ENCODE data around the gene PTH1R. TPM values are rescaled to one million over a fixed set of nuclear protein-coding genes. Genes with fewer than 3 reads are reported as not detected.

Gene PTH1R
- total RNA-seq, 1 experiment from 2014 or later = 0.32 TPM

DNA sequence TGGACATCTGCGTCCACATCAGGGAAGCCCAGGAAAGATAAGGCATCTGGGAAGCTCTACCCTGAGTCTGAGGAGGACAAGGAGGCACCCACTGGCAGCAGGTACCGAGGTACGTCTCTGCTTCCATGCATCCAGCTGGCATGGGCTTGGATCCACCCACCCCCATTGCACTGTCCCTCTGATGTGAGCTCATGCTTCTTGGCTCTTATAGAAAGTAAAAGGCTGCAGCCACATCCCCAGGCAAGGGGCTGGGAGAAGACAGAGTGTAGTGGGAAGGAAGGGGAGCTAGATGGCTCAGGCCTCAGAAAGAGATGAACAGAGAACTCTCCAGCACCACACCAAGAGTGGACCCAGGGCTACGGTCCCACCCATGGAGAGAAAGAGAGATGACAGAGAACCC, 18.2 kb downstream of the PTH1R start:
- no TSS peak for BruUV-seq (replicated peaks)

More for the DNA sequence above, 18.2 kb downstream of the PTH1R start:
- POLR2A ChIA-PET = no interaction called here
- Histone ChIP-seq H3K4me3 (replicated peaks in 1 of 2; ENCODE audit: low read depth in 1 of 2, low read length in 2 of 2) (no peak overlapping the region), H4K20me1 (ENCODE audit: insufficient read depth) (no peaks in the 10 kb centered on the region), H3K79me2 (ENCODE audit: insufficient read depth, low read length) (no peaks in the 10 kb centered on the region), H3K27ac (ENCODE audit: low read depth, low read length) (no peak overlapping the region), H3K9ac (ENCODE audit: low read length) (no peak overlapping the region), H3K36me3 (ENCODE audit: control insufficient read depth in 1 of 2, insufficient read depth in 2 of 2, low read length in 2 of 2) (no peaks in the 10 kb centered on the region), H3K9me2 (ENCODE audit: insufficient read depth) (no peaks in the 10 kb centered on the region), H3K27me3 (ENCODE audit: insufficient read depth, low read length) (no peaks in the 10 kb centered on the region), H3K4me1 (ENCODE audit: control insufficient read depth in 1 of 2, insufficient read depth in 2 of 2, low read length in 2 of 2) (peaks cover 0 to 13% of the 10 kb centered on the region in 2 experiments; a peak in 2 of 4 replicates), H3K9me3 (ENCODE audit: control insufficient read depth in 1 of 2, insufficient read depth in 1 of 2, low read depth in 1 of 2, low read length in 2 of 2) (no peaks in the 10 kb centered on the region), H3K4me2 (ENCODE audit: low read length) (no peak overlapping the region), H2AFZ (ENCODE audit: low read depth, low read length, poor library complexity, severe bottlenecking) (no peak overlapping the region)
- intact Hi-C loops (cut with micrococcal nuclease) = loop anchor here (1.0 to 5.0 kb wide), 4 partner anchors 29 to 408 kb away; no protein-coding TSS in a partner anchor
- RAD21 ChIA-PET (ENCODE audit: low non-redundant PET in 1 of 2, low total read pairs in 2 of 2, uncharacterized antibody in 2 of 2, unreplicated experiment in 2 of 2) = no interaction called here
- no peak for ATAC-seq
- TF ChIP-seq, protein P1, sequence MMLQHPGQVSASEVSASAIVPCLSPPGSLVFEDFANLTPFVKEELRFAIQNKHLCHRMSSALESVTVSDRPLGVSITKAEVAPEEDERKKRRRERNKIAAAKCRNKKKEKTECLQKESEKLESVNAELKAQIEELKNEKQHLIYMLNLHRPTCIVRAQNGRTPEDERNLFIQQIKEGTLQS (IDR thresholded peaks at IDR 0.05) = no peak
- TF ChIP-seq SRF (IDR thresholded peaks at IDR 0.05; ENCODE audit: low read depth) (no peak), FOSL1 (IDR thresholded peaks at IDR 0.05; ENCODE audit: low read depth) (no peak), SIN3A (IDR thresholded peaks at IDR 0.05; ENCODE audit: low read depth) (no peak), MAX (IDR thresholded peaks at IDR 0.05) (no peak), EZH2phosphoT487 (IDR thresholded peaks at IDR 0.05; ENCODE audit: borderline replicate concordance) (no peak), ZFX (IDR thresholded peaks at IDR 0.05) (no peak), REST (IDR thresholded peaks at IDR 0.05; ENCODE audit: low read depth) (no peak), EGR1 (IDR thresholded peaks at IDR 0.05; ENCODE audit: low read depth) (no peak), POLR2AphosphoS5 (IDR thresholded peaks at IDR 0.05; ENCODE audit: low read depth, low read length) (no peak), POLR2A (IDR thresholded peaks at IDR 0.05; ENCODE audit: borderline replicate concordance, extremely low read depth, insufficient read depth, insufficient read length) (no peak)
- TF ChIP-seq, protein P2, sequence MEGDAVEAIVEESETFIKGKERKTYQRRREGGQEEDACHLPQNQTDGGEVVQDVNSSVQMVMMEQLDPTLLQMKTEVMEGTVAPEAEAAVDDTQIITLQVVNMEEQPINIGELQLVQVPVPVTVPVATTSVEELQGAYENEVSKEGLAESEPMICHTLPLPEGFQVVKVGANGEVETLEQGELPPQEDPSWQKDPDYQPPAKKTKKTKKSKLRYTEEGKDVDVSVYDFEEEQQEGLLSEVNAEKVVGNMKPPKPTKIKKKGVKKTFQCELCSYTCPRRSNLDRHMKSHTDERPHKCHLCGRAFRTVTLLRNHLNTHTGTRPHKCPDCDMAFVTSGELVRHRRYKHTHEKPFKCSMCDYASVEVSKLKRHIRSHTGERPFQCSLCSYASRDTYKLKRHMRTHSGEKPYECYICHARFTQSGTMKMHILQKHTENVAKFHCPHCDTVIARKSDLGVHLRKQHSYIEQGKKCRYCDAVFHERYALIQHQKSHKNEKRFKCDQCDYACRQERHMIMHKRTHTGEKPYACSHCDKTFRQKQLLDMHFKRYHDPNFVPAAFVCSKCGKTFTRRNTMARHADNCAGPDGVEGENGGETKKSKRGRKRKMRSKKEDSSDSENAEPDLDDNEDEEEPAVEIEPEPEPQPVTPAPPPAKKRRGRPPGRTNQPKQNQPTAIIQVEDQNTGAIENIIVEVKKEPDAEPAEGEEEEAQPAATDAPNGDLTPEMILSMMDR (IDR thresholded peaks at IDR 0.05 in 2 of 3, conservative IDR thresholded peaks at IDR 0.05 in 1 of 3; ENCODE audit: borderline replicate concordance in 1 of 3, insufficient read depth in 1 of 3, low read depth in 2 of 3, low read length in 2 of 3) = no peak
- CTCF ChIA-PET = interaction anchor here (0.7 to 2.0 kb wide), 6 partner anchors 14 to 466 kb away, joined by 3 to 7 read pairs (median 4); no protein-coding TSS in a partner anchor
- no peak for DNase-seq (ENCODE audit: low read depth, low spot score)

All from HCT116 (cell line).